SKM-1 (cell line): ENCODE data around the gene TCHP.

Source experiments
- DNase-seq: peaks from one replicate; lab custom pipeline; 2025; ENCODE audit not compliant: unreplicated experiment; lab: John Stamatoyannopoulos, UW

TCHP gene

GRCh38 chr12:109959411-109960093 is 59.5 kb downstream of the TCHP start:
- no peak for DNase-seq

- no peak for DNase-seq
Measured at GRCh38 chr12:109961201-109961600, 61.1 kb downstream of the TCHP start.

DNA sequence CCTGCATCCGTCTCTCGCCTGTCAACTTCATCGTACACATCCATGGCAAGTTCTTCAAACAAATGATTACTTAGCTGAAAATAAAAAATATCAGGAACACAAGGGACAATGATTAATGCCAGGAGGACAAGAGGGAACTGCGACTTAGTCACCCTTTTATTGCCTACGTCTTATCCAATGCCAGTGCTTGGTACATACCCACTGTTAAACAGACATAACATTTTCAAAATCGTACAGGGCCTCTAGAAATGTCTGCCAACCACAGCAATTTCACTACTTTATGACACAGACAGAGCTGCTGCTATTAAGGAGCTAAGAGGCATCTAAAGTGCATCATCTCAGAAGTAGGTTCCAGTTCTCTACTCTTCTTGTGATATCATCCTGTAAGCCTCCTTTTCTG is 61.5 kb downstream of the TCHP start:
- DNase-seq, result no peak

DNA sequence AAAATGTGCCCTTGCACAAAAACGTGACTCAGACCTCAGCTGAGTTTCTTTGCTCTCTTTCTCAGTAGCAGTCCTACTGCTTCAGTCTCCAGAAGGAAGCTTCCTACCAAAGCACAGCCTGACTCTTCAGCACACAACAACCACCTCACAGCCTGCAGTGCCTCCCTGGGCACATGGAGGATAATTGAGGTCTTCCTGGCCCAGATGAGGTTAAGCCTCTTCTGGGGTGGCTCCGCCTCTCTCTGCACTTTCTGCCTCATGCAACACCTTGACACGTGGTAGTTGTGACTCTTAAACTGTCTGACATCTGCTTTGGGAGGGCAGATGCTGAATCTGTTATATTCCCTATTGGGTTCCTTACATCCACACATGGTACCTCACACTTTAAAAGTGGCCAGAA is 62.3 kb downstream of the TCHP start:
- DNase-seq, result no peak

DNA sequence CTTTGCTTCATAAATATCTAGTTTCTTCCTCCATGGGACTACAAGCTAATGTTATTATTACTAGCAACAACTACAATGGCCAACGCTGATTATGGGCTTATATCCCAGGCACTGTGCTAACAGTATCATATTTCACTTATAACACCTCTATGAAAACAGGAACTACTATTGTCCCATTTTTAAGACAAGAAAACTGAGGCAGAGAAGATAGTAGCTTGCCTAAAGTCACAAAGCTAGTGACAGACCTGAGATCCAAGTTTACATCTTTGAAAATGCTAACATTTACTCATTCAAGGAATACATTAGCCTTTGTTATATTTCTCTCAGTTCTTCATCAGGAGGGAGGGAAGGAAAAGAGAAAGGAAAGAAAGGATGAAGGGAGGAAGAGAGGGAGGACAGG is 63.3 kb downstream of the TCHP start:
- no peak for DNase-seq

DNA sequence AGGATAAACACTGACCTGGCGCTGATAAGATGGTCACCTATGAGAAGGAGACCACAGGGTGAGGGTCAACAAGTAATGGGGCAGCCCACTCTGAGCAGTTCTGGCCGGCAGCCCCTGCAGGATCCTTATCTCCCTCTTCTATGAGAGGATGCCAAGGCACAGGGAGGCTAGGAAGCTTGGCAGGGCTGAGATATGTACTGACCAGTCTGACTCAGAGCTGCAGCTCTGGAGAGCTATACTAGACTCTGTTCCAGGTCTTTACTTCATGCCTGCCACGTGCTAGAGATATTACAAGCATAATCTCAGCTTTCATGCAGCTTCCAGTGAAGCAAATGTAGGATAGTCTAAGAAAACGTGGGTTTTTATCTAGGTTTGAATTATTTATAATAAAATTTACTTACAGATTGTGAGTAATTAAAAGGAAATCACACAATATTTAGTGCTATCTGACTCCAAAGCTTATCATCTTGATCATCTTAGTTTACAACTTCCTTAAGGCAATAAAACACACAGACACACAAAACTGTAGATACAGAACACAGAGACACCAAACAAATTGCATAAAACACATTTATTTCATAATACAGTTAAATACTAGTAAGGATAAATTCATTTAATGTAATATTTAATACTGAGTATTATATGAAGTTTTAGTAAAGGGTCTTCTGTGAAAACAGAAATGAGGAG is 63.8 kb downstream of the TCHP start:
- DNase-seq, result no peak

GRCh38 chr12:109966546-109966945 is 66.5 kb downstream of the TCHP start:
- no peak for DNase-seq

DNA sequence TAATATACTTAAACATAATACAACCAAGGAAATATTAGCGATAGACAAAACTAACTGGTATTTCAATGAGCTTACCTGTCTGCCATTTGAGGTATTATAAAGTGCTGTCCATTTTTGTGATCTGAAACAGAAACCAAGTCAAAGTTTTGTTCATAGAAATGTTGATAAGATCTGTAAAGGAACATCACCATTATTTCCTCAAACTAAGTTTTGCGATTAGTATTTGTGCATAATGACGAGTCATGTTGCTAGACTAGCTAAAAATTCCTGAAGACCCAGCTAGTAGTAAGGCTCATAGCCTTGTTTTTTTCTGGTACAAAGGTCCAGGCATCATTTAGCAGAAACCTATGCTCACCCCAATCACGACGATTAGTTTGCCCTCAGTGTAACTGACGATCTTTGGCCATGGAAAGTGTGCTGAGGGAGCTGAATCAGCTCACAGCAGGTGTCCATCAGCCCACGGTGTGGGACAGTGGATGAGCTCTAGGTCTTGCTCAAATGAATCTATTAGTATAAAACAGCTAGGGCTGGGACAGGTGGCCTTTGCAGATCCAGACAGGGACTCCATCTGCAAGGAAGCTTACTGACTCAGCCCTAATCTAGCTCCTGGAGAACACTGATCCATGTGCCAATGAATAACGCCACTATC is 67.4 kb downstream of the TCHP start:
- DNase-seq, result no peak
